ENCODE results near the gene MINDY1. TPM values are rescaled to one million over a fixed set of nuclear protein-coding genes. Genes with fewer than 3 reads are reported as not detected.

Gene MINDY1
- total RNA-seq, 1 experiment from 2014 or later, result 6.8 TPM

DNA sequence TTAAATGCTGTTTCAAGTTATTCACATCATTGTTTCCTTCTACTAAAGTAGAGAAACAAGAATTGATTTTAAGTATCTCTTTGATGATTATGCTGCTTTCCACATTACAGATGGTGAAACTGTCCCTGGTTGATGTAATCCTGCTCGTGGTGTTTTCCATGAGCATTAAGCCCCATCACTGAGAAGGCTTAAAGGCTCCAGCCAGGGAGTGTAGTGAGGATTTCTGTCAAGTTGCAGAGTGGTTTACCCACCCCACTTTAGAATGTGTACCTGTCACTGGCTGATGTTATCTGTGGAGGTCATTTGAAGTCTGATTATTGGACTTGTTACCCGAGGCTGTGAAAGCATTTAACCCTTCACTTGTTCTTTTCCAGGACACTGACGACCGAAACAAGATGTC lies 44.9 kb downstream of the MINDY1 start:
- Histone ChIP-seq H3K23ac (ENCODE audit: insufficient read length, low read depth, low read length) (no peak overlapping the region), H3K56ac (ENCODE audit: insufficient read length, low read depth, low read length) (no peak overlapping the region), H3K79me2 (ENCODE audit: insufficient read depth, low read length) (no peaks in the 10 kb centered on the region), H3K27ac (ENCODE audit: insufficient read length, low read depth, low read length) (no peak overlapping the region), H4K8ac (replicated peaks; ENCODE audit: insufficient read length, low read depth, low read length) (no peak overlapping the region), H4K5ac (ENCODE audit: insufficient read length, low read depth, low read length) (no peak overlapping the region), H3K9ac (ENCODE audit: extremely low read depth, insufficient read length, low read length) (no peak overlapping the region), H3K23me2 (ENCODE audit: insufficient read length, low read depth, low read length, poor library complexity, severe bottlenecking) (no peaks in the 10 kb centered on the region), H3K4me1 (ENCODE audit: insufficient read depth, low read length) (no peaks in the 10 kb centered on the region), H2AFZ (ENCODE audit: low read length) (no peak overlapping the region), H2AK5ac (ENCODE audit: insufficient read length, low read length) (no peak overlapping the region), H2BK120ac (ENCODE audit: low read depth, low read length, poor library complexity, severe bottlenecking) (no peak overlapping the region), H2BK5ac (ENCODE audit: insufficient read length, low read length) (no peak overlapping the region), H4K91ac (ENCODE audit: insufficient read length, low read depth, low read length) (no peak overlapping the region), H3K27me3 (ENCODE audit: insufficient read depth, low read length) (no peaks in the 10 kb centered on the region), H3T11ph (ENCODE audit: low read length) (no peak overlapping the region), H3K79me1 (ENCODE audit: insufficient read depth, low read depth, low read length, poor library complexity, severe bottlenecking) (no peaks in the 10 kb centered on the region), H3K14ac (ENCODE audit: insufficient read depth, low read length) (no peak overlapping the region), H2BK20ac (ENCODE audit: low read depth, low read length, poor library complexity, severe bottlenecking) (no peak overlapping the region), H2BK12ac (ENCODE audit: insufficient read length, low read depth, low read length) (no peak overlapping the region), H3K4ac (ENCODE audit: low read depth, low read length) (no peak overlapping the region), H4K20me1 (ENCODE audit: control insufficient read depth, insufficient read depth, insufficient read length) (no peaks in the 10 kb centered on the region), H2BK15ac (ENCODE audit: low read depth, low read length) (no peak overlapping the region), H3K9me3 (ENCODE audit: control insufficient read depth, low read depth, low read length) (no peaks in the 10 kb centered on the region), H3K18ac (ENCODE audit: insufficient read length, low read depth, low read length) (no peak overlapping the region), H3K4me2 (ENCODE audit: insufficient read depth, insufficient read length, low read length) (no peak overlapping the region)
- no peaks in the 10 kb centered on the region for H3K9me3 Mint-ChIP-seq
- H3K4me3 Mint-ChIP-seq, result no peak overlapping the region
- no peaks in the 10 kb centered on the region for H3K4me1 Mint-ChIP-seq
- no peak for TF ChIP-seq CTCF (conservative IDR thresholded peaks at IDR 0.05)
- no peaks in the 10 kb centered on the region; the same call in none of the 2 replicates for H3K27me3 Mint-ChIP-seq (ENCODE audit: low read depth)
- no peak for DNase-seq
- peaks cover 53 to 96% (median 92%) of the 10 kb centered on the region in 3 experiments for H3K36me3 Mint-ChIP-seq (ENCODE audit: insufficient read depth in 1 of 3, low read depth in 3 of 3)
- WGBS (ENCODE audit: extremely low coverage, insufficient read length, low lambda C conversion rate), result no CpG with 5 or more reads among the region's 4 CpGs
- H3K27ac Mint-ChIP-seq, result peak overlapping the region in 1 of 3 experiments; percentile 37; a peak in 2 of 7 replicates
